GM12891 (cell line): ENCODE results near the gene QSOX2.

Source experiments
- POLR2A ChIP-seq: IDR thresholded peaks from 2 replicates; pipeline ENCODE4 v1.6.1; 2011; ENCODE audit warnings: low read depth, low read length, control low read depth
- POLR2AphosphoS5 ChIP-seq: IDR thresholded peaks from 2 replicates; pipeline ENCODE4 v1.6.1; 2011; ENCODE audit warnings: low read depth, low read length, control low read depth
- TAF1 ChIP-seq: IDR thresholded peaks from 2 replicates; pipeline ENCODE4 v1.6.1; 2011; ENCODE audit warnings: low read depth, low read length, control low read depth

DNA sequence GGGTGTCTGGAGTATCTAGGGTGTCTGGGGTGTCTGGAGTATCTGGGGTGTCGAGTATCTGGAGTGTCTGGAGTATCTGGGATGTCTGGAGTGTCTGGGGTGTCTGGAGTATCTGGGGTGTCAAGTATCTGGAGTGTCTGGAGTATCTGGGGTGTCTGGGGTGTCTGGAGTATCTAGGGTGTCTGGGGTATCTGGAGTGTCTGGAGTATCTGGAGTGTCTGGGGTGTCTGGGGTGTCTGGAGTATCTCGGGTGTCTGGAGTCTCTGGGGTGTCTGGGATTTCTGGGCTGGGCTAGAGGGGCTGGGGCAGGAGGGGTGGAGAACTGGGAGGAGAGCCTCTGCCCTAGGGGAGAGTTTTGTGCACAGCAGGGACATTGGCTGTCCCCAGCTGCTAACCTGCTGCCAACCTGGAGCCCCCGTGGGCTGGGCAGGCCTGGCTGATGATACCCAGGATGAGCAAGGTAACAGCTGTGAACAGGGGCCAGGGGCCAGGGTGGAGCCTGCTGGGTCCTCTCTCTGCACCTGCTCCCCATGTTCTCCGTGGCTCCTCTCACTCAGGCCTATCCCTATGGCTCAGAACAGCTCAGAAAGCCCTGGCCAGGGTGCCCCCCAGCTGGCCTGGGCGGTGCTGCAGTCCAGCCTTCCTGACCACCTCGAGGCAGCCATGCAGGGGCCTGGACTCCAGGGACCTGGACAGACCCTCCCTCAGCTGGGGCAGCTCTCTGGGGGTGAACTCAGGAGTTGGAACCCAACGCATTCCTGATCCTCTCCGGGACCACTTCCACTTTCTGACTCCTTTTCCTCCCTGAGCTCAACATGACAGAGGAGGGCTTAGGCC is 70.6 kb downstream of the QSOX2 start:
- TF ChIP-seq POLR2A (no peak), POLR2AphosphoS5 (no peak), TAF1 (no peak)
